Keratinocyte (primary cell): ENCODE results near the gene FAM3A.

ENCODE experiments used
- CTCF ChIP-seq, 3 experiments: IDR thresholded peaks in 1 of 3; conservative IDR thresholded peaks in 1 of 3; optimal IDR thresholded peaks in 1 of 3; 2 replicates in 2 of 3; 3 replicates in 1 of 3; pipeline versions ENCODE3 to v1.5.1; 2011; ENCODE audit warnings: low read length in 3 of 3, mild to moderate bottlenecking in 3 of 3, moderate library complexity in 2 of 3, control low read depth in 1 of 3, inconsistent platforms in 1 of 3; ENCODE audit not compliant: insufficient read depth in 2 of 3; ENCODE audit errors: extremely low read depth in 1 of 3
- EZH2 ChIP-seq: IDR thresholded peaks from one replicate; pipeline ENCODE4 v1.6.1; 2012; ENCODE audit warnings: inconsistent platforms, mild to moderate bottlenecking, low read length, moderate library complexity

GRCh38 chrX:154517101-154517781 is 1.2 kb upstream of the FAM3A start:
- TF ChIP-seq CTCF (optimal IDR thresholded peaks at IDR 0.05 in 1 of 3, IDR thresholded peaks at IDR 0.05 in 1 of 3, conservative IDR thresholded peaks at IDR 0.05 in 1 of 3; ENCODE audit: extremely low read depth in 1 of 3, insufficient read depth in 2 of 3, low read length in 3 of 3), result no peak
- TF ChIP-seq EZH2, result no peak
